Measurements from ENCODE around the gene ROPN1L. TPM values are rescaled to one million over a fixed set of nuclear protein-coding genes. Genes with fewer than 3 reads are reported as not detected.

The ROPN1L gene
- total and polyA plus RNA-seq, 2 of the 4 experiments (the other 2 are of a cell fraction), result 0.34 to 0.36 TPM

DNA sequence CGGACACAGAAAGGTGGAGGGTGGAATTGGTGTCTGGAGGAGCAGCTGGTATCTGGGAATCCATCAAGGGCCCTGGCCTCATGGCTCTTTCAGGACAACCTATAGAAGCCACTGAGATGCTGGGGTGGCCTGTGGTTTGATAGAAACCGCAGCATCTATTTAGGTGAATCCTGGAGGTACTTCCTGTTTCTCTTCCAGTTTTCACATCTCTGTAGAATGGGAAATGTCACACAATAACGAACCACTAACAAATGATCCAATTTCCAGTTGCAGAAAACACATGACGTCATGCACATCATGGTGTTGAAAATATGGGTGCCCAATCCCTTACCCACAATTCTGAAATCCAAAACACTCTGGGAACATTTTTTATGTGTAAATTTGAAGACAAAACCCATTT lies 52.2 kb downstream of the ROPN1L start:
- ChIA-PET CTCF (no interaction called here), POLR2A (ENCODE audit: unreplicated experiment) (no interaction called here)
- Histone ChIP-seq H4K8ac (ENCODE audit: low read depth in 2 of 2, low read length in 2 of 2) (no peak overlapping the region), H3K27ac (ENCODE audit: insufficient read depth, low read length) (no peak overlapping the region), H2AK5ac (ENCODE audit: low read depth, low read length) (no peak overlapping the region), H3K56ac (ENCODE audit: extremely low read depth, insufficient read depth, low read length) (no peak overlapping the region), H3K14ac (replicated peaks; ENCODE audit: low read depth, low read length) (no peak overlapping the region), H3K18ac (ENCODE audit: low read depth, low read length) (no peak overlapping the region), H4K20me1 (ENCODE audit: insufficient read depth, low read length) (no peaks in the 10 kb centered on the region), H3K9me3 (ENCODE audit: control insufficient read depth, insufficient read depth, low read length) (peaks cover 7% of the 10 kb centered on the region; the same call in 1 of the 2 replicates), H3K79me1 (ENCODE audit: low read depth in 1 of 2, low read length in 2 of 2) (no peaks in the 10 kb centered on the region), H2BK15ac (ENCODE audit: low read depth, low read length) (no peak overlapping the region), H3K4me3 (ENCODE audit: insufficient read depth, low read depth, low read length) (no peak overlapping the region), H2AFZ (replicated peaks; ENCODE audit: low read length, poor library complexity) (no peak overlapping the region), H3K23ac (ENCODE audit: low read depth, low read length) (no peak overlapping the region), H4K5ac (ENCODE audit: low read depth, low read length) (no peak overlapping the region), H4K91ac (ENCODE audit: insufficient read depth, low read depth, low read length) (no peak overlapping the region), H2AK9ac (replicated peaks; ENCODE audit: low read depth, low read length, poor library complexity) (no peak overlapping the region), H3K9ac (ENCODE audit: low read depth, low read length) (no peak overlapping the region), H2BK120ac (ENCODE audit: low read depth, low read length) (no peak overlapping the region), H2BK5ac (ENCODE audit: low read depth, low read length, poor library complexity, severe bottlenecking) (no peak overlapping the region), H3K4ac (ENCODE audit: low read depth, low read length) (no peak overlapping the region), H3K4me1 (ENCODE audit: control insufficient read depth, insufficient read depth, low read length) (peaks cover 2% of the 10 kb centered on the region), H3K36me3 (ENCODE audit: control insufficient read depth, insufficient read depth, low read length) (no peaks in the 10 kb centered on the region), H3K9me1 (ENCODE audit: insufficient read depth, low read length) (peaks cover 3% of the 10 kb centered on the region; the same call in 1 of the 2 replicates), H3K27me3 (ENCODE audit: control insufficient read depth, insufficient read depth, low read length) (0 out of 2 replicates have a peak, but pooled peaks cover 2% of the 10 kb centered on the region), H3K4me2 (ENCODE audit: low read depth, low read length) (no peak overlapping the region), H2BK20ac (ENCODE audit: low read depth, low read length) (no peak overlapping the region)
- dilution Hi-C loops (cut with HindIII; ENCODE audit: low sequenced_read_pairs, unreplicated experiment), result no loop called here
- intact Hi-C loops (cut with micrococcal nuclease), result no loop called here
- BruUV-seq (replicated peaks), result no TSS peak
- no peak for ATAC-seq (ENCODE audit: low read depth)
- DNase-seq, result no peak
- in situ Hi-C loops (cut with MboI; ENCODE audit: low sequenced_read_pairs), result no loop called here
- TF ChIP-seq FOS (IDR thresholded peaks at IDR 0.05; ENCODE audit: low read depth, low read length) (no peak), MAFK (IDR thresholded peaks at IDR 0.05; ENCODE audit: low read depth, low read length) (no peak), RAD21 (IDR thresholded peaks at IDR 0.05; ENCODE audit: low read length) (no peak), RFX5 (IDR thresholded peaks at IDR 0.05; ENCODE audit: low read depth, low read length) (no peak), MXI1 (IDR thresholded peaks at IDR 0.05; ENCODE audit: borderline replicate concordance, low read depth, low read length) (no peak), CTCF (conservative IDR thresholded peaks at IDR 0.05; ENCODE audit: low read depth, low read length) (no peak), CEBPB (IDR thresholded peaks at IDR 0.05; ENCODE audit: low read depth, low read length) (no peak), SMC3 (IDR thresholded peaks at IDR 0.05; ENCODE audit: low read depth, low read length) (no peak), MAZ (IDR thresholded peaks at IDR 0.05; ENCODE audit: borderline replicate concordance, low read depth, low read length) (no peak), NFE2L2 (IDR thresholded peaks at IDR 0.05; ENCODE audit: low read depth, low read length) (no peak), RCOR1 (IDR thresholded peaks at IDR 0.05; ENCODE audit: insufficient replicate concordance, low read length) (no peak), POLR2A (IDR thresholded peaks at IDR 0.05; ENCODE audit: low read depth, low read length) (no peak), CHD1 (IDR thresholded peaks at IDR 0.05; ENCODE audit: low read depth, low read length) (no peak)
- TF ChIP-seq, protein P1, sequence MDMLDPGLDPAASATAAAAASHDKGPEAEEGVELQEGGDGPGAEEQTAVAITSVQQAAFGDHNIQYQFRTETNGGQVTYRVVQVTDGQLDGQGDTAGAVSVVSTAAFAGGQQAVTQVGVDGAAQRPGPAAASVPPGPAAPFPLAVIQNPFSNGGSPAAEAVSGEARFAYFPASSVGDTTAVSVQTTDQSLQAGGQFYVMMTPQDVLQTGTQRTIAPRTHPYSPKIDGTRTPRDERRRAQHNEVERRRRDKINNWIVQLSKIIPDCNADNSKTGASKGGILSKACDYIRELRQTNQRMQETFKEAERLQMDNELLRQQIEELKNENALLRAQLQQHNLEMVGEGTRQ (IDR thresholded peaks at IDR 0.05; ENCODE audit: low read depth, low read length), result no peak
- no CpG with 5 or more reads among the region's 4 CpGs for WGBS, 2 experiments (ENCODE audit: extremely low coverage in 2 of 2, insufficient read length in 1 of 2)
